ENCODE data around the gene SHCBP1L.

DNA sequence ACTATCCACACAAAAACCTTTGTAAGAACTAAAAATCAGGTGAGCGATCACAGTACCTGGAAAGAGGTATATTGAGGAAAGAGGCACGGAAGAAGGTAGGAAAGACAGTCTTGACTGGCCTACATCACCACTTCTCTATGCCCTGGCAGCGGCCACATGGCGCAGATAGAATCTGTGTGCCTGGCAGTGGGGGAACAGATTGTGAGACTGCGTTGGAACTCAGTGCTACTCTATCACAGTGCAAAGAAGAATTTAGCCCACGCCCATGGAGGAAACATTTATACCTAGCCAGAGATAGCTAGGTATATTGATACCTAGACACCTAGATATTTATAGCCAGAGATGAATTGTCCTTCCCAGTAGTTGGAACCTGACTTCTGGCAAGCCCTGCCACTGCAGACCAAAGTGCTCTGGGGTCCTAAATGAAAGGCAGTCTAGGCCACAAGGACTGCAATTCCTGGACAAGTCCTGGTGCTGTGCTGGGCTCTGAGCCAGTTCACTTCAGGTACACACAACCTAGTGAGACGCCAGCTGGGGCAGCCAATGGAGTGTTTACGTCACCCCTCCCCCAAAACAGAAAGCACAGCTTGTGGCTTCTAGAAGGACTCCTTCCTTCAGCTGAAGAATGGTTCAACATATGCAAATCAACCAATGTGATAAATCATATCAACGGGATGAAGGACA, 61.9 kb downstream of the SHCBP1L start:
- TF ChIP-seq, protein P1, sequence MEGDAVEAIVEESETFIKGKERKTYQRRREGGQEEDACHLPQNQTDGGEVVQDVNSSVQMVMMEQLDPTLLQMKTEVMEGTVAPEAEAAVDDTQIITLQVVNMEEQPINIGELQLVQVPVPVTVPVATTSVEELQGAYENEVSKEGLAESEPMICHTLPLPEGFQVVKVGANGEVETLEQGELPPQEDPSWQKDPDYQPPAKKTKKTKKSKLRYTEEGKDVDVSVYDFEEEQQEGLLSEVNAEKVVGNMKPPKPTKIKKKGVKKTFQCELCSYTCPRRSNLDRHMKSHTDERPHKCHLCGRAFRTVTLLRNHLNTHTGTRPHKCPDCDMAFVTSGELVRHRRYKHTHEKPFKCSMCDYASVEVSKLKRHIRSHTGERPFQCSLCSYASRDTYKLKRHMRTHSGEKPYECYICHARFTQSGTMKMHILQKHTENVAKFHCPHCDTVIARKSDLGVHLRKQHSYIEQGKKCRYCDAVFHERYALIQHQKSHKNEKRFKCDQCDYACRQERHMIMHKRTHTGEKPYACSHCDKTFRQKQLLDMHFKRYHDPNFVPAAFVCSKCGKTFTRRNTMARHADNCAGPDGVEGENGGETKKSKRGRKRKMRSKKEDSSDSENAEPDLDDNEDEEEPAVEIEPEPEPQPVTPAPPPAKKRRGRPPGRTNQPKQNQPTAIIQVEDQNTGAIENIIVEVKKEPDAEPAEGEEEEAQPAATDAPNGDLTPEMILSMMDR (IDR thresholded peaks at IDR 0.05) = no peak
- TF ChIP-seq POLR2A (IDR thresholded peaks at IDR 0.05) = no peak

All from breast epithelium (tissue), 3 donors.